NCI-H2196 treated with DMSO at 0.1 percent for 48 hours (cell line): ENCODE data around the gene PDE8A.
"Not testable (repeated sequence)": the region's sequence is repeated elsewhere in the genome, so short reads cannot be mapped to it uniquely, and the experiment has no call there.

Source experiments
- DNase-seq: peaks from one replicate; lab custom pipeline; 2025; ENCODE audit not compliant: unreplicated experiment; lab: John Stamatoyannopoulos, UW

The PDE8A gene

DNA sequence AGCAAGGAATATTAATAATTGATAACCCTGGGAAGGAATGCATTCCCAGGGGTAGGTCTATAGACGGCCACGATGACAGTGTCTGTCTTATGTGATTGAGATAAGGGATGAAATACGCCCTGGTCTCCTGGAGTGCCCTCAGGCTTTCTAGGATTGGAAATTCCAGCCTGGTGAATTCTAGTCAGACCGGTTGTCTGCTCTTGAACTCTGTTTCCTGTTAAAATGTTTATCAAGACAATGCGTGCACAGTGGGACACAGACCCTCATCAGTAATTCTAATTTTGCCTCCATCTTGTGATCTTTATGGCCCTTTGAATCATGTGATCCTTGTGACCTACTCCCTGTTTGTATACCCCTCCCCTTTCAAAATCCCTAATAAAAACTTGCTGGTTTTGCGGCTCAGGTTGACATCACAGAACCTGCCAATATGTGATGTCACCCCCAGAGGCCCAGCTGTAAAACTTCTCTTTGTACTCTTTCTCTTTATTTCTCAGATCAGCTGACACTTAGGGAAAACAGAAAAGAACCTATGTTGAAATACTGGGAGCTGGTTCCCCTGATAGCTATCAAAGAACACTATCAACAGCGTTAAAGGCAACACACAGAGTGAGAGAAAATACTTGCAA, 183.3 kb downstream of the PDE8A start:
- DNase-seq = no peak

DNA sequence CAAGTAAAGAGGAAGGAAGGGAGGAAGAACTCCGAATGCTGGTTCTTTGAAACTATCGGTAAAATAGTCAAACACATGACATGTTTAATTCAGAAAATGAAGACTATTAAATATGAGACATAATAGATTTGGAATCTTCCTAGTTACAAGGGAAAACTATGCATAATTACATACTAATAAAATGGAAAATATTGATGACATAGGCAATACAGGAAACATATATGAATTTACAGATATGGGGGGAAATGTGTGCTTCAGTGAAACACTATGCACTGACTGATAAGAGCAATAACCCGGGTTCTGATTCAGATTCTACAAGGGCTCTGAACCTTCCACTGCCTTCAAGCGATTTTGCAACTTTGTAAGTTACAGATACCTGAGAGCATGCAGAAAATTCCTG, 185.9 kb downstream of the PDE8A start:
- no peak for DNase-seq

DNA sequence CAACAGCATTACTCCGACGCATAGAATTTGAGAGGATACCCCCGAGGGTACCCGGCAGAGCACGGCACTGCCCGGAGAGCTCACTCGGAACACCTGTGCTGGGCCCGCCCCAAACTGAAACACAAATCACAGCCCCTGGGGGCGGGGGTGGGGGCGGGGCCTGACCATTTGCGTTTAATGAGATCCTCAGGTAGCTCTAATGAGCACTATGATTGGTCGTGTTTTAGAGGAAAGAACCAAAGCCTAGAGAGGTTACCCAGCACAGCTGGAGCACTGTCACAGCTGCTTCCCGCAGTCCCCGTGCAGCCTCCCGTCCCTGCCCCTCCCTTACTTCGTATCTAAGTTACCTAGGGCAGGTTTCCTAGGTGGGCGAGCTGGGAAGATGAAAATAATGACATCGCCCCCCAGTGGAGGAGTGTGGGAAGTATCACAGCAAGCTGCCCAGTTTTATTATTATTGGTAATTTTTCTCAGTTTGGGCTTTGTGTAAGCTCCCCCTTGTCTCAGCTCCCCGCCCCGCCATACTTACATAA, 187.1 kb downstream of the PDE8A start:
- no peak for DNase-seq

DNA sequence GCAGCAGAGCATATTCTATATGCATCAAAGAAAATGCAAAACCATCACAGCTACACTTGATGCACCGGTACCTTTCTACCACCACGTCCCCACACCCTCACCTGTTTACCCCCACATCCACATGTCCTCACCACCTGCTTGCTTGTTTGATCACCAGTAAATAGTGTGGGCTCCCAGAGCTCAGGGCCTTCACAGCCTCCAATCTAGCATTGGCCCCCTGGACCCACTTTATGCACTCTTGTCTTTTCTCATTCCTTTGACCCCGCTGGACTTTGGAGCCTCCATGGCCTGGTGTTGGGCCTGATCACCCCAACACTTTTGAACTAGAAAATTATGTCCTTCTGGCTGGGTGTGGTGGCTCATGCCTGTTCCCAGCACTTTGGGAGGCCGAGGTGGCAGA, 190.1 kb downstream of the PDE8A start:
- DNase-seq = no peak

DNA sequence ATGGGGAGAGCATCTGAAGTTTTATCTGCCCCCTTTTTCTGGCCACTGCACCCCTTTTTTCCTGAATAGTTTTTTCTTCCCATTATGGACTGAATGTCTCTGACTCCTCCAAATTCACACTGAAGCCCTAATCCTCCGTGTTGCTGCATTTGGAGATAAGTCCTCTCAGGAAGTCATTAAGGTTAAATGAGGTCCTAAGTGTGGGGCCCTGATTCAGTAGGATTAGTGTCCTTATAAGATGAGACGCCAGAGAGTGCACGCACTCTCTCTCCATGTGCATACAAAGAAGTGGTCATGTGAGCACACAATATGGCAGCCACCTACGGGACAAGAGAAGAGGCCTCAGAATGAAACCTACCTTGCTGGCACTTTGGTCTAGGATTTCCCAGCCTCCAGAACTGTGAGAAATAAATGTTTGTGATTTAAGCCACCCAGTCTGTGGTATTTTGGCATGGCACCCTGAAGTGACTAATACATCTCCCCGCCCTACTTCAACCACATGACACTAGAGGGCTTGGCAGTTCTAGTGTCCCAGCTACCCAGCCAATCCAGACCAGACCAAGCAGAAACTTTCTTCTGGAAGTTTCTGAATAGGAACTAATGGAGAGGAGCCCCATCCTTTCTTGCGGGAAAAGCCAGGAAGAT, 191.3 kb downstream of the PDE8A start:
- no peak for DNase-seq

DNA sequence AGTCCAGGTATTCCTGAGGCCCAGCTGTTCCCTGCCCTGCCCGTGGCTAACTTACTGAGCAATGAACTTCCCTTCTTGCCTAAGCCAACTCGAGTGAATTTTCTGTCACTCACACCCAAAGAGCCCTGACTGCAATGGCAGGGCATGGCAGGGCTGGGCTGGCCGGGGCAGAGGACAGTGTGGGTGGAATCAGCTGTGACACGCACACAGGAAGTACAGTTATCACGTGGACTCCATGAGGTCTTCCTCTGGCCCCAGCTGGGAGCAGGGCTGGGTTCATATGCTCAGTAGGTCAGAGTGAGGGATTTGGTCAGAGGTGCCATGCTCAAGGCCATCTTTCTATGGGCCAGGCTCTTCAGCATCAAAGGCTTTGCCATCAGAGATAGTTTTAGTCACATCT, 192.0 kb downstream of the PDE8A start:
- DNase-seq = not testable (repeated sequence)

DNA sequence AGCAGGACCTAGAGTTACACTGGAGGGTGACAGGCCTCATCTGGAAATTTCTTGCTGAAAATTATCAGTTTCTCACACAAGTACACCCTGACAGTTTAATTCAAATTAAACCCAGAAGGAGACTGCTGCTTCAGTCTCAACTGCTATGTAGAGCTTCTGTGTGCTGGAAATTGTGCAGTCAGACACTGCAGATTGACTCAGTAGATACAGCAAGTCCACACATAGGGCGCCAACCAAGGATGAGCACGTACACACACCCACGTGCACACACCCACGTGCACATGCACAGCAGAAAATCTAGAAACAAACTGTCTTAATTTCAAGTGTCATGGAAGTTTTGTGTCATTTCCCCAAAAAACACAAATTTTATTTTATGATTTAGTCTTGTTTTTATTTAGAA, 192.9 kb downstream of the PDE8A start:
- DNase-seq = no peak

DNA sequence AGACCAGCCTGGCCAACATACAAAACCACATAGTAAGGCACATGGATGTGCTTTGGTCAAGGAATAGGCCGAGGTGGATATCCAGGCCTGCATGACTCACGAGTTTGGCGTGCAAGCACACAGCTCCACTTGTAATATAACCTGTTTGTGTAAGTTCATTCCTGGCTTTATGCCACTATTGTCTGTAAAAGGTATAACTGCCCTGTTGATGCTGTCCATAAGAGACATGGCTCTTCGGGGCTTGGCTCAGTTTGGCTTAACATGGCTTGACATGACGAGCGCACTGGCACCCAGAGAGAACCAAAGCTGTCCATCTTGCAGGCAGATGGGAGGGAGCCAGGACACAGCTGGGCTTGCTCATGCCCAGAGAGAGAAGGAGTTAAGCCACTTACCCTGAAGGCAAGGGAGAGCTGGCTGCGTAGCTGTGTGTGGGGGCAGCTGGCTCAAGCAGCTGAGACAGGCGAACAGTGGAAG, 195.4 kb downstream of the PDE8A start:
- DNase-seq = not testable (repeated sequence)

DNA sequence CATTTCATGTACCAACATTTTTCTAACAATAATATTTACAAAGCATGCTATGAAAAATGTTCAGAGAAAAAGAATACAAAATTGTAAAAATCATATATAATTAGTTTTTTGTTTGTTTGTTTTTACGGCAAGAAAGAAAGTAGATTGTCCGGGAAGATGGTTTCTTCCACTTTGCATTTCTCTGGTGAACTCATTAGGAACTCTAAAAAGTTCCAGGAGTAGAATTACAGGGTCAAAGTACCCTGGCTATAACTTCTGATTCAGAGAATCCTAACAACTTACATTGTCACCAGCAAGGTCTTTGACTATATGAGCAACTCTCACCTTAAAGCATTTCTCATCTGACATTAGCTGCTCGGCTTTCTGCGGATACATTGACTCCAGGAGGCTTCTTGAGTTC, 196.7 kb downstream of the PDE8A start:
- no peak for DNase-seq

DNA sequence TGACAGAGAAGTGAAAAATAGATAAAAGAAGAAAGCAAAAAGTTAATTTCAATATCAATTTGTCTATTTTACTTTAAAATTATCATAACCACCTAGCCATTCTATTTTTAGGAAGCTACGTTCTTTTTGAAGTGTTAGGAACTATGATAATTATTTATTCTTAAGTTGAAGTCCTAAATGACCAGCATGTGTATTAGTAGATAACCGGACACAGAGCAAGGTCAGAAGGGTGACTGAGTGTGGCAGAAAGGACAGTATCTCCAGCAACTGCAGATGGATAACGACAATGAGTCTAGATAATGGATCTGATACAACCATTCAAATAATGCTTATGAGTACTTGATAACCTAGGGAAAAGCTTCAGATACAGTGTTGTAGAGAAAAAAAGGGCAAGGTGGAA, 198.0 kb downstream of the PDE8A start:
- DNase-seq = no peak

DNA sequence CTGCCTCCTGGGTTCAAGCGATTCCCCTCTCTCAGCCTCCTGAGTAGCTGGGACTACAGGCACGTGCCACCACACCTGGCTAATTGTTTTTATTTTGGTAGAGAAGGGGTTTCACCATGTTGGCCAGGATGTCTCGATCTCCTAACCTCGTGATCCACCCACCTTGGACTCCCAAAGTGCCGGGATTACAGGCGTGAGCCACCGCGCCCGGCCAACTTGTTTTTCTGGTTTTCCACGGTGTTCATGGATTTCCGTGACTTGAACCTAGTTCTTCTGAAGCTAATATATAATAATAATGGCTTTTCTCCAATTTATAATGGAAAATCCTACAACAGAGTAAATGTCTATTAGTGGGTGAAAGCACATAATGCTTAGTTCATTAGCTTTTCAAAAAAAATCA, 203.7 kb downstream of the PDE8A start:
- not testable (repeated sequence) for DNase-seq

DNA sequence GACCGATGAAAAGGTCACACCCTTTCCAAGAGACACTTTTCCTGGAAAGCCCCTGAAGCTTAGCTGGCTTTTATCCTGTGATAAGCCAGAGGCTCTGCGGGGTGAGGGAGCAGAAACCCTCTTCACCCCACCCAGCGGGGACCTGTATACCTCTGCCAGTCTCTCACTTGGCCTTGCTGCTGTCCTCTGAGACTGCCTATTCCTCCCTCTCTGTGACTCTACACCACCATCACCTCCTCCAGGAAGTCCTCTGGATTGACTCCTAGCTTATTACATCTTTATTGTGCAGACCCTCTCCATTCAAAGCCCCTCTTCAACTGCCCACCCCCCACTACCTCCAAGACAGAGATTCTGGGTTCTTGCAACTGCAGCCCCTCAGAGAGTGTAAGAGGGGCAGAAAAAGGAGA, 206.5 kb downstream of the PDE8A start:
- DNase-seq = not testable (repeated sequence)
